HepG2 (cell line): ENCODE results near the gene NOSIP. TPM values are rescaled to one million over a fixed set of nuclear protein-coding genes. Genes with fewer than 3 reads are reported as not detected.

ENCODE experiments used
- ARID4A ChIP-seq: sonication (generic); formaldehyde crosslinking; IDR thresholded peaks from 2 replicates; pipeline ENCODE4 v1.5.0; 2020; ENCODE audit warnings: mild to moderate bottlenecking, missing genetic modification reagents, borderline replicate concordance
- ARNT2 ChIP-seq: sonication (generic); formaldehyde crosslinking; IDR thresholded peaks from 2 replicates; pipeline ENCODE4 v1.8.0; 2022; ENCODE audit warnings: mild to moderate bottlenecking, low read depth, missing genetic modification reagents, moderate library complexity
- ATRX ChIP-seq: sonication (generic); formaldehyde crosslinking; IDR thresholded peaks from 2 replicates; pipeline ENCODE4 v1.4.0; 2020; ENCODE audit warnings: missing genetic modification reagents, borderline replicate concordance
- CHD4 ChIP-seq: fragments of 200-600 bp; sonication (generic); IDR thresholded peaks from 2 replicates; pipeline ENCODE4 v1.7.0; 2017; ENCODE audit warnings: mild to moderate bottlenecking, low read length, borderline replicate concordance
- DMAP1 ChIP-seq: IDR thresholded peaks from 2 replicates; pipeline ENCODE4 v1.6.1; 2016
- GPN1 ChIP-seq: sonication (generic); formaldehyde crosslinking; IDR thresholded peaks from 2 replicates; pipeline ENCODE4 v1.5.1; 2020; ENCODE audit warnings: missing genetic modification reagents, borderline replicate concordance
- KMT2A ChIP-seq: sonication (generic); formaldehyde crosslinking; IDR thresholded peaks from 2 replicates; pipeline ENCODE4 v1.4.0; 2020; ENCODE audit warnings: missing genetic modification reagents
- NONO ChIP-seq, 2 experiments: fragments of 450-650 bp in 1 of 2; sonication (generic) in 1 of 2; formaldehyde crosslinking in 1 of 2; IDR thresholded peaks in 1 of 2; conservative IDR thresholded peaks in 1 of 2; 2 replicates each; pipeline versions ENCODE4 v1.6.1 to v1.8.0; 2017 to 2022; ENCODE audit warnings: mild to moderate bottlenecking in 1 of 2, missing genetic modification reagents in 1 of 2, moderate library complexity in 1 of 2
- PAF1 ChIP-seq: IDR thresholded peaks from 2 replicates; pipeline ENCODE4 v1.6.1; 2016; ENCODE audit warnings: missing genetic modification reagents, missing compliant biosample characterization
- SMAD9 ChIP-seq: sonication (generic); formaldehyde crosslinking; IDR thresholded peaks from 2 replicates; pipeline ENCODE4 v1.5.1; 2020; ENCODE audit warnings: mild to moderate bottlenecking, missing genetic modification reagents
- SP2 ChIP-seq: sonication (generic); formaldehyde crosslinking; IDR thresholded peaks from 2 replicates; pipeline ENCODE4 v1.5.1; 2020; ENCODE audit warnings: mild to moderate bottlenecking, missing genetic modification reagents
- TCF7L2 ChIP-seq: IDR thresholded peaks from 2 replicates; pipeline ENCODE4 v1.6.1; 2011; ENCODE audit warnings: mild to moderate bottlenecking, low read depth, low read length, moderate library complexity
- ZBTB26 ChIP-seq: IDR thresholded peaks from 2 replicates; pipeline ENCODE4 v1.6.1; 2016; ENCODE audit warnings: missing compliant biosample characterization, missing genetic modification reagents, borderline replicate concordance
- ZNF10 ChIP-seq: sonication (generic); formaldehyde crosslinking; IDR thresholded peaks from 2 replicates; pipeline ENCODE4 v1.4.0; 2020; ENCODE audit warnings: mild to moderate bottlenecking, low read depth, missing genetic modification reagents, borderline replicate concordance
- ZNF124 ChIP-seq: sonication (generic); formaldehyde crosslinking; IDR thresholded peaks from 2 replicates; pipeline ENCODE4 v1.4.0; 2020; ENCODE audit warnings: missing genetic modification reagents
- ZNF431 ChIP-seq: sonication (generic); formaldehyde crosslinking; IDR thresholded peaks from 2 replicates; pipeline ENCODE4 v1.9.0; 2022; ENCODE audit warnings: missing genetic modification reagents, low read depth, mild to moderate bottlenecking, borderline replicate concordance
- ZNF451 ChIP-seq: sonication (generic); formaldehyde crosslinking; IDR thresholded peaks from 2 replicates; pipeline ENCODE4 v1.5.0; 2020; ENCODE audit warnings: mild to moderate bottlenecking, missing genetic modification reagents
- ZNF558 ChIP-seq: sonication (generic); formaldehyde crosslinking; IDR thresholded peaks from 2 replicates; pipeline ENCODE4 v1.9.0; 2022; ENCODE audit warnings: mild to moderate bottlenecking, missing genetic modification reagents, borderline replicate concordance
- ZNF792 ChIP-seq: IDR thresholded peaks from 2 replicates; pipeline ENCODE4 v1.6.1; 2016
- ZSCAN20 ChIP-seq: sonication (generic); formaldehyde crosslinking; IDR thresholded peaks from 2 replicates; pipeline ENCODE4 v1.4.0; 2020; ENCODE audit warnings: missing genetic modification reagents, mild to moderate bottlenecking, borderline replicate concordance
- polyA plus RNA-seq, 8 experiments: library from polyadenylated mRNA; depleted of rRNA in 3 of 8; stranded (reverse) in 7 of 8; unstranded in 1 of 8; fragments of >200 nt; fragmentation: Illumina TruSeq in 4 of 8; extraction: Trizol in 4 of 8; gene quantifications; 2 replicates each; pipeline versions ENCODE4 v1.2.1 to v1.2.3, GENCODE V29; 2011 to 2016; ENCODE audit warnings: low read depth in 4 of 8, missing spikeins in 1 of 8, mixed read lengths in 1 of 8; ENCODE audit not compliant: insufficient read depth in 1 of 8
- total RNA-seq, 5 experiments: library from RNA; depleted of rRNA; stranded (reverse); fragments of >200 nt; fragmentation: Illumina TruSeq; extraction: Trizol; gene quantifications; 2 replicates each; pipeline ENCODE4 v1.2.3, GENCODE V29; 2016; ENCODE audit warnings: low read depth in 1 of 5
- TF ChIP-seq, protein P1 (sequence below): sonication (generic); formaldehyde crosslinking; IDR thresholded peaks from 2 replicates; pipeline ENCODE4 v1.9.0; 2022; ENCODE audit warnings: low read depth, missing genetic modification reagents
- TF ChIP-seq, protein P2 (sequence below): IDR thresholded peaks from 2 replicates; pipeline ENCODE4 v1.6.1; 2012; ENCODE audit warnings: inconsistent platforms

Gene NOSIP
- total and polyA plus RNA-seq, 2 of the 13 experiments (the other 11 are each of a cell fraction or from before 2014, with no cell fraction given): 54.3 to 78.0 TPM

GRCh38 chr19:49580264-49581006 is at the start of gene NOSIP (continued):
- TF ChIP-seq CHD4: peak; percentile 46; the same call in 1 of the 2 replicates
- no peak for TF ChIP-seq TCF7L2
- TF ChIP-seq, protein P1, sequence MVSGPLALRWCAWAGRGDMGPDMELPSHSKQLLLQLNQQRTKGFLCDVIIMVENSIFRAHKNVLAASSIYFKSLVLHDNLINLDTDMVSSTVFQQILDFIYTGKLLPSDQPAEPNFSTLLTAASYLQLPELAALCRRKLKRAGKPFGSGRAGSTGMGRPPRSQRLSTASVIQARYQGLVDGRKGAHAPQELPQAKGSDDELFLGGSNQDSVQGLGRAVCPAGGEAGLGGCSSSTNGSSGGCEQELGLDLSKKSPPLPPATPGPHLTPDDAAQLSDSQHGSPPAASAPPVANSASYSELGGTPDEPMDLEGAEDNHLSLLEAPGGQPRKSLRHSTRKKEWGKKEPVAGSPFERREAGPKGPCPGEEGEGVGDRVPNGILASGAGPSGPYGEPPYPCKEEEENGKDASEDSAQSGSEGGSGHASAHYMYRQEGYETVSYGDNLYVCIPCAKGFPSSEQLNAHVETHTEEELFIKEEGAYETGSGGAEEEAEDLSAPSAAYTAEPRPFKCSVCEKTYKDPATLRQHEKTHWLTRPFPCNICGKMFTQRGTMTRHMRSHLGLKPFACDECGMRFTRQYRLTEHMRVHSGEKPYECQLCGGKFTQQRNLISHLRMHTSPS (CRISPR knock-in tag): no peak; the same call in 1 of the 2 replicates
- peak; percentile 39; the same call in 1 of the 2 replicates for TF ChIP-seq DMAP1 (CRISPR knock-in tag)
- TF ChIP-seq NONO (IDR thresholded peaks at IDR 0.05): no peak
- peak; percentile 81 for TF ChIP-seq NONO (CRISPR knock-in tag; conservative IDR thresholded peaks at IDR 0.05)
- TF ChIP-seq ZNF10 (CRISPR knock-in tag): no peak
- peak; percentile 87 for TF ChIP-seq KMT2A
- TF ChIP-seq ARID4A: peak; percentile 86
- peak; percentile 66; the same call in 1 of the 2 replicates for TF ChIP-seq ZBTB26 (CRISPR knock-in tag)
- TF ChIP-seq GPN1 (CRISPR knock-in tag): no peak
- TF ChIP-seq ZNF558: no peak; the same call in 1 of the 2 replicates
- no peak for TF ChIP-seq SMAD9 (CRISPR knock-in tag)
- TF ChIP-seq ZNF792: 0 out of 2 replicates have a peak, but pooled peaks have one; percentile 20
- no peak for TF ChIP-seq ATRX (CRISPR knock-in tag)
- no peak for TF ChIP-seq PAF1 (CRISPR knock-in tag)
- no peak for TF ChIP-seq ZSCAN20
- TF ChIP-seq ARNT2 (CRISPR knock-in tag): 0 out of 2 replicates have a peak, but pooled peaks have one; percentile 36
- peak; percentile 54; the same call in 1 of the 2 replicates for TF ChIP-seq ZNF431 (CRISPR knock-in tag)
- no peak for TF ChIP-seq ZNF451
- TF ChIP-seq, protein P2, sequence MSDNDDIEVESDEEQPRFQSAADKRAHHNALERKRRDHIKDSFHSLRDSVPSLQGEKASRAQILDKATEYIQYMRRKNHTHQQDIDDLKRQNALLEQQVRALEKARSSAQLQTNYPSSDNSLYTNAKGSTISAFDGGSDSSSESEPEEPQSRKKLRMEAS: peak; percentile 75; the same call in 1 of the 2 replicates
- TF ChIP-seq ZNF124 (CRISPR knock-in tag): peak; percentile 95
- peak; percentile 82 for TF ChIP-seq SP2 (CRISPR knock-in tag)
